Psoas muscle (tissue), 8 donors: ENCODE results near the gene PNLIPRP3. TPM values are rescaled to one million over a fixed set of nuclear protein-coding genes. Genes with fewer than 3 reads are reported as not detected.

ENCODE experiments used
- ATAC-seq, 4 donors: fragments of 200-7000 bp; cut with Tn5 transposase; one replicate each; pipeline ENCODE4 v1.9.1; 2020; ENCODE audit warnings: moderate library complexity in 3 of 4, mild to moderate bottlenecking in 2 of 4
- DNase-seq, 2 donors: peaks; one replicate each; pipeline ENCODE4 v3.0.0-alpha.2; 2020
- H3K27ac ChIP-seq: fragments of 200-600 bp; one replicate; pipeline ENCODE4 v1.8.0; 2022
- H3K27me3 ChIP-seq, 3 donors: fragments of 200-600 bp in 1 of 3; one replicate each; pipeline versions ENCODE4 v1.6.1 to v1.8.0; 2013 to 2022; ENCODE audit warnings: low read length in 2 of 3, mild to moderate bottlenecking in 2 of 3, moderate library complexity in 1 of 3; ENCODE audit not compliant: insufficient read depth in 3 of 3
- H3K36me3 ChIP-seq, 2 donors: fragments of 200-600 bp in 1 of 2; one replicate each; pipeline versions ENCODE4 v1.6.1 to v1.8.0; 2013 to 2022; ENCODE audit warnings: low read depth in 1 of 2, mild to moderate bottlenecking in 1 of 2, moderate library complexity in 1 of 2; ENCODE audit not compliant: insufficient read depth in 1 of 2
- H3K4me1 ChIP-seq: fragments of 200-600 bp; one replicate; pipeline ENCODE4 v1.8.0; 2022
- H3K4me3 ChIP-seq: fragments of 200-600 bp; one replicate; pipeline ENCODE4 v1.8.0; 2022; ENCODE audit warnings: mild to moderate bottlenecking
- H3K9me3 ChIP-seq: fragments of 200-600 bp; one replicate; pipeline ENCODE4 v1.8.0; 2022
- WGBS, 3 donors: extraction: QIAGEN DNeasy Blood & Tissue Kit; methylation state at CpG; one replicate each; pipeline versions ENCODE4 v1.1.6 to v1.1.7; 2013; 5-methylcytosine and 5-hydroxymethylcytosine counted together
- intact Hi-C, 2 donors: fragments of 100-400 bp; cut with DNase I; formaldehyde crosslinking; loops; one replicate each; pipeline versions ENCODE4 v1.11.0 to v1.14.2; 2022
- polyA plus RNA-seq, 3 donors: library from polyadenylated mRNA; stranded (reverse); fragments of 200-250 nt; gene quantifications; one replicate each; pipeline ENCODE4 v1.2.3, GENCODE V29; 2013
- total RNA-seq, 4 donors: library from RNA; stranded (reverse); fragmentation: NEBNext Ultra II Directional in 2 of 4; extraction: Animal tissue kit (Norgen Biotek cat#: 25700) in 2 of 4; gene quantifications; one replicate each; pipeline versions ENCODE4 v1.2.1 to v1.2.4, GENCODE V29; 2021 to 2023
- TF ChIP-seq, protein P1 (sequence below): fragments of 200-600 bp; IDR thresholded peaks from one replicate; pipeline ENCODE4 v1.8.0; 2022; ENCODE audit warnings: antibody characterized with exemption
- donor health status: healthy with polysubstance abuse.
- donor health status: DM: no; HTN: no; CAD: no; lungs with moderate emphysema.
- donor health status: Bipolar disorder and iron deficiency.
- donor health status: healthy.
- donor health status: DM: yes; HTN: yes; CAD: no.
- donor health status: DM: no; HTN: no; CAD: no.
- donor health status: DM: no; HTN: no; CAD: no.
- donor health status: DM: yes; HTN: yes; CAD: no.

The PNLIPRP3 gene
- total and polyA plus RNA-seq, 7 donors, result not detected

DNA sequence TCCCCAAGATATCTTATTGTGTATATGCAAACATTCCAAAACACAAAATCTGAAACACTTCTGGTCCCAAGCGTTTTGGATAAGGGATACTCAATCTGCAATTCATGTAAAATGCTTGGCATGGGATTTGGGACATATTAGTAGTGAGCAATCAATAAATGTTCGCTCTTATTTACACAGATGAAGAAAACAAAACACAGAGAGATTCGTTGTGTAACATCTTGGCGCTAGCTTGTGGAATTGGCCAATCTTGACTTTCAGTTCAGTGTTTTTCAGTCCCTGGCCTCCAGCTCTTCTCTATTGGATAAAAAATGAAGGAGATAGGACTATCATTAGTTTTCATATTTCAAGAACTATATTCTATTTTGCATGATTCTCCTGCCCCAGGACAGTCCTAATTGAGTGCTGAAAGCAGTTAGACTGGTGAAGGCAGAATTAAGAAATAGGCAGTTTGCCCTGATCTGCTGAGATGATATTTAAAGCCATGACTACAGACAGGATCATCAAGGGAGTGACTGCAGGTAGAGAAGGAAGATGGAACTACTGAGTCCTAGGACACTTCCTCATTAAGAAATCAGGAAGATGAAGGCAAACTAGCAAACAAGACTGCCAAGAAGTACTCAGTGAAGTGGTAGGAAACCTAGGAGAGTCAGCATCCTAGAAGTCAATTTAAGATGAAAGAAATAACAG, 1.8 kb downstream of the PNLIPRP3 start:
- WGBS, 3 donors, result 70 to 80% (median 74%) methylated on average over 4 of the region's 4 CpGs
- Histone ChIP-seq H3K36me3 (no peaks in the 10 kb centered on the region), H3K27ac (no peak overlapping the region), H3K4me1 (no peaks in the 10 kb centered on the region), H3K9me3 (no peaks in the 10 kb centered on the region), H3K27me3 (no peaks in the 10 kb centered on the region), H3K4me3 (no peak overlapping the region)
- ATAC-seq, result no peak
- DNase-seq, result no peak
- TF ChIP-seq, protein P1, sequence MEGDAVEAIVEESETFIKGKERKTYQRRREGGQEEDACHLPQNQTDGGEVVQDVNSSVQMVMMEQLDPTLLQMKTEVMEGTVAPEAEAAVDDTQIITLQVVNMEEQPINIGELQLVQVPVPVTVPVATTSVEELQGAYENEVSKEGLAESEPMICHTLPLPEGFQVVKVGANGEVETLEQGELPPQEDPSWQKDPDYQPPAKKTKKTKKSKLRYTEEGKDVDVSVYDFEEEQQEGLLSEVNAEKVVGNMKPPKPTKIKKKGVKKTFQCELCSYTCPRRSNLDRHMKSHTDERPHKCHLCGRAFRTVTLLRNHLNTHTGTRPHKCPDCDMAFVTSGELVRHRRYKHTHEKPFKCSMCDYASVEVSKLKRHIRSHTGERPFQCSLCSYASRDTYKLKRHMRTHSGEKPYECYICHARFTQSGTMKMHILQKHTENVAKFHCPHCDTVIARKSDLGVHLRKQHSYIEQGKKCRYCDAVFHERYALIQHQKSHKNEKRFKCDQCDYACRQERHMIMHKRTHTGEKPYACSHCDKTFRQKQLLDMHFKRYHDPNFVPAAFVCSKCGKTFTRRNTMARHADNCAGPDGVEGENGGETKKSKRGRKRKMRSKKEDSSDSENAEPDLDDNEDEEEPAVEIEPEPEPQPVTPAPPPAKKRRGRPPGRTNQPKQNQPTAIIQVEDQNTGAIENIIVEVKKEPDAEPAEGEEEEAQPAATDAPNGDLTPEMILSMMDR, result no peak
- intact Hi-C loops, result no loop called here

DNA sequence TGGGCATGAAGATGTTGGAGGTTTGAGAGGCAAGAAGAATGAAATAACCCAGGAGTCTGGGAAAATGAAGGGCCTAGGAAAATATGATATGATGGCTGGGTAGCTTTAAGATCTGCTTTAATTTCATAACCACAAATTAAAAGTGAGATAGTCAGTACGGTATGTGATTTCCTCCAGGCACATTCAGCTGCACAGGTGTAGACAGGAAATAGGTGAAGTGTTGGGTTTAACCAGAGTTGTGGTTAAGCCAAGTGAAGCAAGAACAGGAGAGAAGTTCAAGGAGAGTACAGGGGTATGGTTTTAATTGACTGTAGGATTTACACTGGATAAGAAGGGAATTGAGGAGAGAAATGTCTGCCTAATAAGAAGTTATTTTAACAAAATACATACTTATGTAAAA, 2.6 kb downstream of the PNLIPRP3 start:
- 71 to 88% (median 76%) methylated on average over 1 of the region's 1 CpG for WGBS, 3 donors
- intact Hi-C loops, result no loop called here
- H3K4me1 ChIP-seq, result no peaks in the 10 kb centered on the region

DNA sequence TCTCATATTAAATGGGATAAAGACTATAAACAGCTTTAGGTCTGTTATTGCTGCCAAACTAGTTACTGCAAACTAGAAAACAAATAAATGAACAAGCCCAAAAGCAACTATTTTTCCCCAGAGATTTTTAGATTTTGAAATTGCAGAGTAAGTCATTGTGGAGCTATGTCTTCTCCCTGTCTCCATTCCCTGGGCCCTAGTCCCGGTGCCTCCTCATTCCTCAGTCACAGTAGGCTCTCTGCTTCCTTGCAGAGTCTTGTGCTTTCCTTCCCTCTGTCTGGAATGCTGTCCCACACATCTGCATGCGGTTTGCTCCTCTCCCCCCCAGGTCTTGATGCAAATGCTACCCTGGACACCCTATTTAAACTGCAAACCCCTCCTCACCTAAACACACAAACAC, 4.0 kb downstream of the PNLIPRP3 start:
- intact Hi-C loops, result no loop called here
- WGBS, 3 donors, result 30 to 60% (median 58%) methylated on average over 2 of the region's 2 CpGs
- no peaks in the 10 kb centered on the region for H3K27me3 ChIP-seq
- no peak for ATAC-seq
- H3K9me3 ChIP-seq, result no peaks in the 10 kb centered on the region
- no peak overlapping the region for H3K4me3 ChIP-seq
- no peak overlapping the region for H3K27ac ChIP-seq
- TF ChIP-seq, protein P1, result no peak
- no peak for DNase-seq
- no peaks in the 10 kb centered on the region for H3K36me3 ChIP-seq
- no peaks in the 10 kb centered on the region for H3K4me1 ChIP-seq

More for the DNA sequence above, 2.6 kb downstream of the PNLIPRP3 start:
- ATAC-seq (no peak), DNase-seq (no peak)
- no peak overlapping the region for H3K27ac ChIP-seq
- TF ChIP-seq, protein P1, result no peak
- H3K36me3 ChIP-seq, result no peaks in the 10 kb centered on the region
- H3K4me3 ChIP-seq, result no peak overlapping the region
- no peaks in the 10 kb centered on the region for H3K9me3 ChIP-seq
- H3K27me3 ChIP-seq, result no peaks in the 10 kb centered on the region

DNA sequence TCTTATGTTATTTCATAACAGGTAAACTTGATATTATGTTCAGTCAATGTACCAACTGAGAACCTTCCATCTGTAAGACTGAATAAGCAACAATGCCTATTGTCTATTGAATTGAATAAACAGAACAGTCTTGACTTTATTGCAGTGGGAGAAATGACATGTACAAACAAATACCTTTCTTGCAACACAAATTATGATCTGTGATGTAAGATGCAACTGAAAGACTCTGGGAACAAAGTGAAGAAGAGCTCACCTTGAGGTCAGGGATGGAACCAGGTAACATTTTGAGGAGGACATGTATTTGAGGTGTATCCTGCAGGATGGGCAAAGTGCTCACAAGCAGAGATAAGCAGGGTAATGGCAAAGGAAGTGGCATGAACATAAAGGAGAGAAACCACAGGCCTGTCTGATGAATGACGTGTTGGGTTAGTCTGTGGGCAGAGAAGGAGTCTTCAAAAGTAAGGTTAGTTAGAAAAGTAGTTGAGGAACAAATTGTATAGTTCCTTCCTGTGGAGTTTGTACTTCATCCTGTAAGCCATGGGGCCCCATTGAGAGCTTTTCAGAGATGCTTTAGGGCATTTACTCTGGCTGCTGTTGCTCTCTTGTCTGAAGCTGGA, 9.5 kb downstream of the PNLIPRP3 start:
- TF ChIP-seq, protein P1, result no peak
- intact Hi-C loops, result no loop called here
- ATAC-seq, result no peak
- WGBS, 3 donors, result 70 to 84% (median 82%) methylated on average over 1 of the region's 1 CpG
- Histone ChIP-seq H3K36me3 (no peaks in the 10 kb centered on the region), H3K27me3 (no peaks in the 10 kb centered on the region), H3K9me3 (no peaks in the 10 kb centered on the region), H3K27ac (no peak overlapping the region), H3K4me1 (no peaks in the 10 kb centered on the region), H3K4me3 (no peak overlapping the region)
- DNase-seq, result no peak
